Prostate gland (tissue), 2 donors: ENCODE measurements around the gene SRGAP3.

Source experiments
- CTCF ChIP-seq, 4 experiments: fragments of 200-600 bp in 2 of 4; fragments of 450-650 bp in 2 of 4; sonication (generic) in 2 of 4; IDR thresholded peaks; 1 replicate in 3 of 4; 2 replicates in 1 of 4; pipeline ENCODE4 v1.5.1; 2016 to 2019; ENCODE audit warnings: antibody characterized with exemption in 4 of 4, mild to moderate bottlenecking in 2 of 4, moderate library complexity in 2 of 4
- POLR2A ChIP-seq: fragments of 450-650 bp; IDR thresholded peaks from one replicate; pipeline ENCODE4 v1.6.1; 2016; ENCODE audit warnings: antibody characterized with exemption, mild to moderate bottlenecking

GRCh38 chr3:9056581-9056980 lies 192.9 kb downstream of the SRGAP3 start:
- no peak for TF ChIP-seq CTCF (IDR thresholded peaks at IDR 0.05)
- TF ChIP-seq POLR2A, result no peak
